Activated T-cell treated with anti-CD3 and anti-CD28 coated beads, Interleukin-2, amount 50 U/mL, for 72 hours (primary cell): Measurements from ENCODE around the gene PLA2G6. TPM values are rescaled to one million over a fixed set of nuclear protein-coding genes. Genes with fewer than 3 reads are reported as not detected.

Source experiments
- ATAC-seq, 2 donors: fragments of 150-1000 bp; cut with Tn5 transposase; replicated peaks in 1 of 2; 2 replicates each; pipeline ENCODE4 v1.10.0; 2021; ENCODE audit warnings: moderate library complexity in 2 of 2, mild to moderate bottlenecking in 1 of 2
- DNase-seq, 2 donors: peaks; one replicate each; pipeline ENCODE4 v3.0.0; 2021 to 2022; ENCODE audit warnings: mixed read lengths in 1 of 2
- H3K27ac Mint-ChIP-seq: one replicate; pipeline ENCODE4 v1.8.0; 2022; ENCODE audit warnings: mild to moderate bottlenecking, moderate library complexity, mixed read lengths
- H3K27me3 Mint-ChIP-seq: one replicate; pipeline ENCODE4 v1.8.0; 2022; ENCODE audit warnings: low read depth, mixed read lengths
- H3K36me3 Mint-ChIP-seq, 2 donors: one replicate each; pipeline ENCODE4 v1.8.0; 2022; ENCODE audit warnings: mixed read lengths in 2 of 2, mild to moderate bottlenecking in 1 of 2; ENCODE audit not compliant: insufficient read depth in 2 of 2
- H3K4me1 Mint-ChIP-seq: one replicate; pipeline ENCODE4 v1.8.0; 2022; ENCODE audit warnings: low read depth, mixed read lengths
- H3K4me3 Mint-ChIP-seq, 2 donors: one replicate each; pipeline ENCODE4 v1.8.0; 2022; ENCODE audit warnings: mild to moderate bottlenecking in 2 of 2, mixed read lengths in 2 of 2, moderate library complexity in 2 of 2
- H3K9me3 Mint-ChIP-seq, 2 donors: one replicate each; pipeline ENCODE4 v1.8.0; 2022; ENCODE audit warnings: mixed read lengths in 2 of 2
- total RNA-seq, 2 donors: library from RNA; stranded (reverse); gene quantifications; one replicate each; pipeline ENCODE4 v1.2.3, GENCODE V29; 2022

PLA2G6 gene
- total RNA-seq, 2 donors from 2014 or later, result 87.5 to 102 TPM

DNA sequence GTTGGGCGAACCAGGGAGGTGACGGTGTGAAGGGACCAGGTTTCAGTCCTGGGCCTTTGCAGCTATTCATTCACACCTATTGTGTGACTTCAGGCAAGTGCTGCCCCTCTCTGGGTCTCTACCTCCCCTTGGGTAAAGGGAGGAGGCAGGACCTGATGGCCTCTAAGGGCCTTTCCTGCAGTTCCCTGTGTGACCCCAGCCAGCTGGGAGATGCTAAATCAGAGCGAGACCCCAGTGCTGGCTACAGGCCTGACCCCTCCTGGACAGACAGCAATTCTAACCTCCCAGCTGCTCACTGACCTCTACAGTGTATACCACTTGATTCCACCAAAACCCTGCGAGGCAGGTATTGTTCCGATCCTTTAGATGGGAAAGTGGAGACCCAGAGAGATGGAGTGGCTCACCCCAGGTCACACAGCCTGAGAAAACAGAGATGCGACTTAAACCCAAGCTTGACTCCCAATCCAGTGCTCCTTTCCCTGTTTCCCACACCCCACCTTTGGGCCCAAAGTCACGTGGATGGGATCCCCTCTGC, 26.3 kb upstream of the PLA2G6 start:
- no peak overlapping the region for H3K27ac Mint-ChIP-seq
- no peak for ATAC-seq

DNA sequence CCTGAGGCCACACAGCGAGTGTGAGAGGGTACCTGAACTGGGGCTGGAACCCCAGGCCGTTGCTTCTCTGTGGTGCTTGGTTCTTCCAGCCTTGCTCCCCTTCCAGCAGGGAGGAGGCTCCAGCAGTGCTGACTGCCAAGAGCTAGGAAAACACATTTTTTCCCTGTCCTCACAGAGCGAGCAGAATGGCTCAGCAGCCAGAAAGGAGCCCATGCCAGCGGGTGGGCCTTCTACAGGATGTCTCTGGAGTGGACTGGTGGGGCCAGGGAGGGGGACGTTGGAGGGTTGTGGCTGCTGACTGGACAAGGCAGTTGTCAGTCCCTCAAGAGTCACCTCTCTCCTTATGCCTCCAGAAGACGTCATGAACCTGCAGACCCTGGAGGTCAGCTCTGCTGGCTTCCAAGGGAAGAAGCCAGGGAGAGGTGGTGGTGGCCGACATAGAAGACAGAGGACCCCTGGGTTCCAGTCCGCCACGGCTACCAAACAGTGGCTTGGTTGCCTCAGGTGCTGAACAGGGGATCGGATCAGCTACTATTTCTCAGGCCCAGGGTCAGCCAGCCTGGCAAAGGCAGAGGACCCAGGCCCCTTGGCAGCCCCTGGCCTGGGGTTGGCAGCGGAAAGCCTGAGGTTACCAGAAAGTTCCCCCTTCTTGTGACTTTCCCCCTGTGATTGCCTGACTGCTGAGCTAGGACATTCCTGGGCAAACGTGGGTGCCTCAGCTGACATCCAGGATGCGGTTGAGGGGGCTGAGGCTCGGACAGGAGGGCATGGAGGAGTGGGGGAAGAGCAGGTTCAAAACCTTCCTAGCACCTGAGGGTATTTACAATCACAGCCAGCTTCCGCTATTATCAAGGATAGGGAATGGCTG, 23.9 kb upstream of the PLA2G6 start:
- peaks cover 42% of the 10 kb centered on the region for H3K4me1 Mint-ChIP-seq
- no peaks in the 10 kb centered on the region for H3K36me3 Mint-ChIP-seq
- H3K27me3 Mint-ChIP-seq, result no peaks in the 10 kb centered on the region

More for the DNA sequence above, 26.3 kb upstream of the PLA2G6 start:
- Mint-ChIP-seq H3K4me1 (peaks cover 37% of the 10 kb centered on the region), H3K27me3 (no peaks in the 10 kb centered on the region), H3K9me3 (no peaks in the 10 kb centered on the region), H3K36me3 (no peaks in the 10 kb centered on the region), H3K4me3 (no peak overlapping the region)
- DNase-seq, result no peak

DNA sequence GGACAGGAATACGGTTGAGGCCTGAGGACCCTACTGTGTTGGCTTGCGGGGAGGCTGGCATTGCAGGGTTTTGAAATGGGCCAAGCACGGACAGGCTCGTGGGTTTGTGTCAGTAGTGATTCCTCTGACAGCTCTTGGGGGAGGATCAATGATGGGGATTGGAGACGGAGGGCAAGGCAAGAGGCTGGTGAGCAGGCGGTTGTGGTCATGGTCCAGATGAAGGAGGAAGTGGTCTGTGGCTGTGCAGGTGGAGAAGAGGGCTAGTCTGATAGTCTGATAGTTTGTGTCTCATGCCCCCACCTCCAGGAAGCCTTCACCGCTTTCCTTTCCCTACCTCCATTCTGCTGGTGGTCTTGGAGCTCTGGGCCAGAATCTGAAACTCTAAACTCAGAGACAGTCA, 23.2 kb upstream of the PLA2G6 start:
- Mint-ChIP-seq H3K9me3 (no peaks in the 10 kb centered on the region), H3K27ac (peak overlapping the region; percentile 5), H3K27me3 (no peaks in the 10 kb centered on the region), H3K4me3 (peak overlapping the region in 1 of 2 donors; percentile 1), H3K4me1 (peaks cover 40% of the 10 kb centered on the region), H3K36me3 (no peaks in the 10 kb centered on the region)
- ATAC-seq, result no peak
- no peak for DNase-seq

More for the DNA sequence above, 23.9 kb upstream of the PLA2G6 start:
- Mint-ChIP-seq H3K9me3 (no peaks in the 10 kb centered on the region), H3K27ac (no peak overlapping the region), H3K4me3 (no peak overlapping the region)
- ATAC-seq, result no peak
- no peak for DNase-seq

DNA sequence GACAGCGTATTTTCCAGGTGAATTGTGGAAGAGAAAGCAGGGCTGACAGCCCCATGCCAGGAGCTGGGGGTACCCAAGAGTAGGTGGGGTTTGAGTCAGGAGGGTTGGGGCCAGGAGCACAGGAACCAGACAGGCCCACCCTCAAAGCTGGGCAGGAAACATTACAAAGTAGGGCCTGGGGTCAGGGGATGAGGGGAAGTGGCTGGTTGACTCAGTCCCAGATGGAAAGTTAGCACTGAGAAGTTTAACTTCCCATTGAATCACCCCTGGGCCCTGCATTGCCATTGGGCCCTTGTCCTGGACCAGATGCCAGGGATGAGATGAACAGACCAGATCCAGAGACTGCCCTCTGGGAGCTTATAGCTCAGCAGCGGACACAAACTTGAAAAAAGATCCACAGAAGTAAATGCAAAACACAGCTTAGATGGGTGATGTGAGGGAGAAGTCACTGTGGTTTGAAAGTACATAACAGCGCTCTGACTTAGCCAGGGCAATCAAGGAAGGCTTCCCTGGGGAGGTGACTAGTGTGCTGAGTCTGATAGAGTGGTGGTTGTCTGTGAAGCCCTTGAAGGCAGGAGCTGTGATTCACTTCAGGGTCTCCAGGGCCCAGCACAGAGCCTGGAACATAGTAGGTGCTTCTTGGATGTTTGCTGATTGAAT, 22.4 kb upstream of the PLA2G6 start:
- DNase-seq, result no peak
- H3K4me1 Mint-ChIP-seq, result peaks cover 42% of the 10 kb centered on the region
- H3K27ac Mint-ChIP-seq, result peak overlapping the region; percentile 59
- H3K4me3 Mint-ChIP-seq, result peak overlapping the region; percentile 85 to 87
- H3K27me3 Mint-ChIP-seq, result no peaks in the 10 kb centered on the region
- no peaks in the 10 kb centered on the region for H3K36me3 Mint-ChIP-seq
- no peaks in the 10 kb centered on the region for H3K9me3 Mint-ChIP-seq
- ATAC-seq, result no peak

DNA sequence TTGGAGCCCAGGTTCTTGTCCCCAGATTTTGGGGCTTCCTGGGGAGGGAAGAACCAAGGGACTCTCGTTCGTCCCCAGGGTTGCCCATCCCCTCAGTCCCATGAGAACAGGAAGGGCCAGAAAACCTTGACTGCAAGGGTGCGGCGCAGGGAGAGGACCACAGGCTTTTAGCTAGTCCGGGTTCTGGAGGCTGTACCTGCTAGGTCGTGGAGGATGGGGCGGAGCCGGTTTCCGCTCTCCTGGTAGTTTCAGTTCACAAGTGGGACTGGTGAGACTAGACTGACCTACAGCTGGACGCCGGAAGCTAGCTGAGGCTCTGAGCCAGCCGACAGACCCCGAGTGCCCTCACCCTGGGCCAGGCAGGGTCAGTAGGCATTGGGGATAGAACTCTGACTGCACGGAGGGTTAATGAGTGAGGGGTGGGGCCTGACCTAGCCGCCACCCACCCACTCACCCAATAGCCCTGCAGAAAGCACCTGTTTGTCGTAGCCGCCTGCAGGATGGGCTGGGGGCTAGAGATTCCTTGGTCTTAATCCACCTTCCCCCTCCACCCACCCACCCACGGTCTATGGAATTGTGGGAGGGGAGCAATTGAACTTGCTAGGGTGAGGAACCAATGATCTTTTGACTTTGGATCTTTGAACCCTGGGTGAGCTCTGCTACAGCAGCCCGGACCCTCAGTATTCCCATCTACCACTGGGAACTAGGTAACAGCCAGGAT, 21.6 kb upstream of the PLA2G6 start:
- DNase-seq (peak; percentile 44 to 51), ATAC-seq (peak in 1 of 2 donors; percentile 33)
- Mint-ChIP-seq H3K4me3 (peak overlapping the region; percentile 85 to 87), H3K36me3 (no peaks in the 10 kb centered on the region), H3K9me3 (no peaks in the 10 kb centered on the region), H3K27me3 (no peaks in the 10 kb centered on the region), H3K4me1 (peaks cover 38% of the 10 kb centered on the region), H3K27ac (peak overlapping the region; percentile 72)

DNA sequence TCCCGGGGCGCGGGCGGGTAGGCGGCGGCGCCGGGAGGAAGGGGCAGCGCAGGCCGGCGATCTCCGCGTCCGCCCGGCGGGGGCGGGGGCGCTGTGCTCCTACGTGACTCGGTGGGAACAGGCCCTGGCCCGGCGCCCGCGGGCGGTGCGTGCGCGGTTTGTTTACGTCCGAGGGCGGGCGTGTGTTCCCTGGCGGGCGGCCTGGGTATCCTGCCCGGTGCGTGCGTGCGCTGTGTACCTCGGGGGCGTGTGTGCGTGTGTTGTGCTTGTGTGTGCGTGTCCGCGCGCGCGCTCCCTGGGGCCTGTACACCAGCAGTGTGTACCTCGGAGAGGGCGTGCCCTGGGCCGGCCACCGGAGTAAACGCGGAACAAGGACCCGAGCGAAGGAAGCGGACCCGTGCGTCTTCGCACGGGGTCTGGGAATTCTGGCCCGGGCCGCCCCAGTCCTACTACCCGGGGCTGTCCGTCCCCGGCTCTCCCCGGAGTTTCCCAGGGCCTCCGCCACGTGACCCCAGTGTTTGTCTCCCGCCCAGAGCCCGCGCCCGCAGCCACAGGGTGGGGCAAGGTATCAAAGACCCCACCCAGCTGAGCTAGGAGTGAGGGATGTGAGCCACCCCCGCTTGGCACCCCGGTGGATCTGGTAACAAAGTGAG, 20.9 kb upstream of the PLA2G6 start:
- no peaks in the 10 kb centered on the region for H3K27me3 Mint-ChIP-seq
- peak overlapping the region; percentile 72 for H3K27ac Mint-ChIP-seq
- peaks cover 37% of the 10 kb centered on the region for H3K4me1 Mint-ChIP-seq
- H3K36me3 Mint-ChIP-seq, result no peaks in the 10 kb centered on the region
- DNase-seq (peak; percentile 77 to 80), ATAC-seq (peak; percentile 56 to 59)
- peak overlapping the region; percentile 85 to 87 for H3K4me3 Mint-ChIP-seq
- no peaks in the 10 kb centered on the region for H3K9me3 Mint-ChIP-seq

DNA sequence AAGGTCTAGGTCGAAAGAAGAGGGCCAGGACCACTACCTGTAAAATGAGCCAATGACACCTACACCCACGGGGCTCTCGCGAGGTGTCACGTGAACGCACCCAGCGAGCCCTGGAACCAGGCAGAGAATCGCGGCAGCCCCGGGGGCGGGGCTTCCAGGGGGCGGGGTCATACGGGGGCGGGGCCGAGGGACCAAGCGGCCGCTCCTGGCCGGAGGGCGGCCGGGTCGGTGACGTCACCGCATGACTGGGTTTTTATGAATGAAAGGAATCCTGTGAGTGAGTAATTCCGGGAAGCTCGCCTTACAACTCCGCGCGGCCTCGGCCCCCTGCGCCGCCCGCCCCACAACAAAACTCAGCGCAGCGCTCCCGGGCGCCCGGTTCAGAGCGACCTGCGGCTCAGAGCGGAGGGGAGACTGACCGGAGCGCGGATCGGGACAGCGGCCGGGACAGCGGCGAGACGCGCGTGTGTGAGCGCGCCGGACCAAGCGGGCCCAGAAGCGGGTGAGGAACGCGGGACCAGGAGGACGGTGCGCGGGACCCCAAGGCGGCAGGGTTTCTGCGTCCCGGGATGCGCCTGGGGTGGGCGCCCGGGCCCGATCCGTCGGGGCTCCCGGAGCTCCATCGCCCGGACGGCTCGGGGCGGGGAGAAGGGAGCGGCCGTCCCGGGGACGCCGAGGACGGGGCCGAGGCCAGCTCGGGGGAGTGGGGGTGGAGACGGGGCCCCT, 20.2 kb upstream of the PLA2G6 start, which contains the start of gene MAFF:
MAFF (plus strand) TSS at position 284 of the 726 bp plus-strand sequence. CDS start 11,860 bp downstream, outside the sequence.
- peak; percentile 70 to 77 for ATAC-seq
- DNase-seq, result peak; percentile 94
- peak within 1 kb of the TSS; percentile 86 for H3K27ac Mint-ChIP-seq
- peak within 1 kb of the TSS; percentile 85 to 87 for H3K4me3 Mint-ChIP-seq
- peaks cover 37% of the 10 kb centered on the region for H3K4me1 Mint-ChIP-seq
- no peaks in the 10 kb centered on the region for H3K27me3 Mint-ChIP-seq
- H3K9me3 Mint-ChIP-seq, result no peaks in the 10 kb centered on the region
- H3K36me3 Mint-ChIP-seq, result no peaks in the 10 kb centered on the region

DNA sequence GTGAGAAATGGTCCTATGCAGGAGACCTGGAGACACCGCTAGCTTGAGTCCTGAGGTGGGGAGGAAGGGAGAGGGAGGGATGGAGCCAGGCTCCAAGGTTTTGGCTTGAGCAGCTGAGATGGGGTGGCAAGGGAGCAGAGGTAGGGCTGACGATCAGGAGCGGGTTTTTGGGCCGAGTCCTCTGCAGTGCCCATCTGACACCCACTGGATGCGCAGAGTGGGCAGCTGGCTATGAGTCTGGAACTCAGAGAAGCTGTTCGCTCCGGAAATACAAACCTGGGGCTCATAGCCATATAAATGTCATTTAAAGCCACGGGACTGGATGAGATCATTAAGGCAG, 19.7 kb upstream of the PLA2G6 start:
- DNase-seq, result no peak
- H3K4me3 Mint-ChIP-seq, result peak overlapping the region; percentile 67 to 78
- peak overlapping the region; percentile 23 for H3K27ac Mint-ChIP-seq
- no peaks in the 10 kb centered on the region for H3K9me3 Mint-ChIP-seq
- H3K27me3 Mint-ChIP-seq, result no peaks in the 10 kb centered on the region
- H3K4me1 Mint-ChIP-seq, result peaks cover 37% of the 10 kb centered on the region
- no peaks in the 10 kb centered on the region for H3K36me3 Mint-ChIP-seq
- no peak for ATAC-seq

DNA sequence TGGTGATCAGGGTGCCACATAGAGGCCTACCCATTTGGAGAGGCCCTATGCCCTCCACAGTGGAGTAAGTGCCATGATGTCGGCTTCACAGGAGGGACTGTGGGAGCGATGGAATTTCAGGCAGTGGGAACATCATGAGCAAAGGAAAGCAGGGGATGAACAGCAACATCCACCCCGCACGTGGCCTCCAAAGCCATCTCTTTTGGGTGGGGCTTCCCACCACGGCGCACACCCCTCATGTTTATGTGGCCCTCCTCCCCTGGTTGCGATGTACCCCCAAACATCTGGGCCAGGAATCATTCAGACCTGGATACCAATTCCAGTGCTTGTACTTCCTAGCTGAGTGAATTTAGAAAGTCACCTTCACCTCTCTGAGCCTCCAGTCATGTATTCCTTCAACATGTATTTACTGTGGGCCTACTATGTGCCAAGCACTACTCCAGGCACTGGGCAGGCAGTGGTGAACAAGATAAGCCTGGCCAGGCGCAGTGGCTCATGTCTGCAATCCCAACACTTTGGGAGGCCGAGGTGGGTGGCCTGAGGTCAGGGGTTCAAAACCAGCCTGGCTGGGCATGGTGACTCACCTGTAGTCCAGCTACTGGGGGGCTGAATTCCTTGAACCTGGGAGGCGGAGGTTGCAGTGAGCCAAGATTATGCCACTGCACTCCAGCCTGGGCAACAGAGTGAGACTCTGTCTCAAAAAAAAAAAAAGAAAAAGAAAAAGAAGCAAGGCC, 18.4 kb upstream of the PLA2G6 start:
- Mint-ChIP-seq H3K27ac (no peak overlapping the region), H3K27me3 (no peaks in the 10 kb centered on the region), H3K4me3 (no peak overlapping the region), H3K9me3 (no peaks in the 10 kb centered on the region), H3K4me1 (peaks cover 35% of the 10 kb centered on the region), H3K36me3 (no peaks in the 10 kb centered on the region)
- ATAC-seq (no peak), DNase-seq (no peak)

DNA sequence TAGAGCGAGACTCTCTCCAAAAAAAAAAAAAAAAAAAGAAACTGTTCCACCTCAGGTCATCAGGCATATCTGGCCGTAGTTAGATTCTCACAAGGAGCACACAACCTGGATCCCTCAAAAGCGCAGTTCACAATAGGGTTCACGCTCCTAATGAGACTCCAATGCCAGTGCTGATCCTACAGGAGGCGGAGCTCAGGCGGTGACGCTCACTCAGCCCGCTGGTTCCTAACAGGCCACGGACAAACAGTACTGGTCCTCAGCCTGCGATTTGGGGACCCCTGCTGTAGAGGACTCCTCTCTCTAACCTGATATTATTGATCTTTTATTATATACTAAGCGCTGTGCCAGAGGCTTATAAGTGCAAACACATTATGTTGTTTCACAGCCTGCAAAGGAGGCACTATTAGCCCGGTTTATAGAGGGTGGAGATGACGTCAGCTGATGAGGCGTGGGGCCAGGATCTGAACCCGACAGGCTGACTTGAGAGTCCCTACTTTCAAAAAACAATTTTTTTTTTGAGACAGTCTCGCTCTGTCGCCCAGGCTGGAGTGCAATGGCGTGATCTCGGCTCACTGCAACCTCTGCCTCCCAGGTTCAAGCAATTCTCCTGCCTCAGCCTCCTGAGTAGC, 15.3 kb upstream of the PLA2G6 start:
- no peak for ATAC-seq
- H3K9me3 Mint-ChIP-seq, result no peaks in the 10 kb centered on the region
- H3K4me3 Mint-ChIP-seq, result no peak overlapping the region
- no peaks in the 10 kb centered on the region for H3K36me3 Mint-ChIP-seq
- peaks cover 24% of the 10 kb centered on the region for H3K4me1 Mint-ChIP-seq
- H3K27me3 Mint-ChIP-seq, result peaks cover 10% of the 10 kb centered on the region
- DNase-seq, result no peak
- no peak overlapping the region for H3K27ac Mint-ChIP-seq

DNA sequence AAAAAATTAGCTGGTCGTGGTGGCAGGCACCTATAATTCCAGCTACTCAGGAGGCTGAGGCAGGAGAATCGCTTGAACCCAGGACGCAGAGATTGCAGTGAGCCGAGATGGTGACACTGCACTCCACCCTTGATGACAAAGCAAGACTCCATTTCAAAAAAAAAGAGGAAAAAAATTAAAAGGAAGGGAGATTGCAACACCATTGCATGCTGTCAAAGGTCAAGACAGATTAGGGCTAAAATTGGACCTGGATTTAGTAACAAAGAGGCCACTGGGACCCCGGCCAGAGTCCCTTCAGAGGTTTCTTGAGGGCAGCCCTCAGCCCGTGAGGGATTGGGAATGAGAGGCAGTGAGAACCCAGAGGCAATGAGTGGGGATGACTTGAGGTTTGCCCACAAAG, 11.9 kb upstream of the PLA2G6 start:
- Mint-ChIP-seq H3K27ac (no peak overlapping the region), H3K4me3 (no peak overlapping the region), H3K4me1 (peaks cover 8% of the 10 kb centered on the region), H3K9me3 (no peaks in the 10 kb centered on the region), H3K36me3 (no peaks in the 10 kb centered on the region), H3K27me3 (peaks cover 12% of the 10 kb centered on the region)
- DNase-seq, result no peak
- no peak for ATAC-seq
